ENCODE results near the gene OR10A5. TPM values are rescaled to one million over a fixed set of nuclear protein-coding genes. Genes with fewer than 3 reads are reported as not detected.
"Not testable (repeated sequence)": the region's sequence is repeated elsewhere in the genome, so short reads cannot be mapped to it uniquely, and the experiment has no call there.

The OR10A5 gene
- total RNA-seq, 5 donors from 2014 or later (not counting 1 experiment from before 2014, with no cell fraction given), result not detected

DNA sequence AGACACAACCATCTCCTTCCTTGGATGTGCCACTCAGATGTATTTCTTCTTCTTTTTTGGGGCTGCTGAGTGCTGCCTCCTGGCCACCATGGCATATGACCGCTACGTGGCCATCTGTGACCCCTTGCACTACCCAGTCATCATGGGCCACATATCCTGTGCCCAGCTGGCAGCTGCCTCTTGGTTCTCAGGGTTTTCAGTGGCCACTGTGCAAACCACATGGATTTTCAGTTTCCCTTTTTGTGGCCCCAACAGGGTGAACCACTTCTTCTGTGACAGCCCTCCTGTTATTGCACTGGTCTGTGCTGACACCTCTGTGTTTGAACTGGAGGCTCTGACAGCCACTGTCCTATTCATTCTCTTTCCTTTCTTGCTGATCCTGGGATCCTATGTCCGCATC lies 31.4 kb downstream of the OR10A5 start:
- DNase-seq, result no peak
- no peaks in the 10 kb centered on the region for H3K4me1 ChIP-seq (ENCODE audit: control insufficient read depth in 1 of 2, extremely low read depth in 1 of 2, insufficient read depth in 2 of 2, low read length in 2 of 2)
- peaks cover 3 to 13% of the 10 kb centered on the region in 2 donors for H3K27me3 Mint-ChIP-seq
- ChIA-PET POLR2A (no interaction called here), CTCF (no interaction called here)
- H3K36me3 ChIP-seq (ENCODE audit: control insufficient read depth in 2 of 2, extremely low read depth in 1 of 2, insufficient read depth in 1 of 2, low read length in 1 of 2), result no peaks in the 10 kb centered on the region
- ATAC-seq (replicated peaks in 1 of 4), result no peak
- H3K36me3 Mint-ChIP-seq, result no peaks in the 10 kb centered on the region
- peaks cover 0 to 9% of the 10 kb centered on the region in 2 experiments for H3K27me3 ChIP-seq (replicated peaks in 1 of 2; ENCODE audit: control insufficient read depth in 2 of 2, extremely low read depth in 1 of 2, insufficient read depth in 2 of 2, low read length in 1 of 2)
- no peak overlapping the region for H3K27ac Mint-ChIP-seq
- 85% methylated on average over 3 of the region's 3 CpGs for WGBS (ENCODE audit: insufficient coverage)
- H3K9me3 ChIP-seq, result no peaks in the 10 kb centered on the region
- H3K4me1 Mint-ChIP-seq, result no peaks in the 10 kb centered on the region
- H3K4me3 Mint-ChIP-seq, result no peak overlapping the region
- no peak overlapping the region for H3K4me3 ChIP-seq (ENCODE audit: control insufficient read depth in 1 of 2, extremely low read depth in 1 of 2, low read length in 1 of 2)
- H3K27ac ChIP-seq (ENCODE audit: low read length), result no peak overlapping the region
- H3K9me3 Mint-ChIP-seq, result no peaks in the 10 kb centered on the region

- Mint-ChIP-seq H3K27me3 (peaks cover 4 to 11% of the 10 kb centered on the region in 2 donors), H3K9me3 (no peaks in the 10 kb centered on the region), H3K27ac (no peak overlapping the region), H3K4me3 (no peak overlapping the region), H3K36me3 (no peaks in the 10 kb centered on the region), H3K4me1 (no peaks in the 10 kb centered on the region)
- H3K9me3 ChIP-seq, result no peaks in the 10 kb centered on the region
- H3K4me1 ChIP-seq (ENCODE audit: control insufficient read depth in 1 of 2, extremely low read depth in 1 of 2, insufficient read depth in 2 of 2, low read length in 2 of 2), result no peaks in the 10 kb centered on the region
- DNase-seq (no peak), ATAC-seq (replicated peaks in 1 of 4) (no peak)
- H3K4me3 ChIP-seq (ENCODE audit: control insufficient read depth in 1 of 2, extremely low read depth in 1 of 2, low read length in 1 of 2), result no peak overlapping the region
- no peaks in the 10 kb centered on the region for H3K27me3 ChIP-seq (replicated peaks in 1 of 2; ENCODE audit: control insufficient read depth in 2 of 2, extremely low read depth in 1 of 2, insufficient read depth in 2 of 2, low read length in 1 of 2)
- no peaks in the 10 kb centered on the region for H3K36me3 ChIP-seq (ENCODE audit: control insufficient read depth in 2 of 2, extremely low read depth in 1 of 2, insufficient read depth in 1 of 2, low read length in 1 of 2)
- no peak overlapping the region for H3K27ac ChIP-seq (ENCODE audit: low read length)
- ChIA-PET CTCF (no interaction called here), POLR2A (no interaction called here)
Observed at GRCh38 chr11:6882751-6883150, 37.3 kb downstream of the OR10A5 start.

DNA sequence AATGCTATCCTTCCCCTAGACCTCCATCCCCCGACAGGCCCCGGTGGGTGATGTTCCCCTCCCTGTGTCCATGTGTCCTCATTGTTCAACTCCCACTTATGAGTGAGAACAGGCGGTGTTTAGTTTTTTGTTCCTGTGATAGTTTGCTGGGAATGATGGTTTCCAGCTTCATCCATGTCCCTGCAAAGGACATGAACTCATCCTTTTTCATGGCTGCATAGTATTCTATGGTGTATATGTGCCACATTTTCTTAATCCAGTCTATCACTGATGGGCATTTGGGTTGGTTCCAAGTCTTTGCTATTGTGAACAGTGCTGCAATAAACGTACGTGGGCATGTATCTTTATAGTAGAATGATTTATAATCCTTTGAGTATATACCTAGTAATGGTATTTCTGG lies 42.2 kb downstream of the OR10A5 start:
- POLR2A ChIA-PET; H3K4me3 ChIP-seq (ENCODE audit: control insufficient read depth in 1 of 2, extremely low read depth in 1 of 2, low read length in 1 of 2); H3K9me3 Mint-ChIP-seq; H3K27ac Mint-ChIP-seq; H3K4me3 Mint-ChIP-seq; H3K36me3 ChIP-seq (ENCODE audit: control insufficient read depth in 2 of 2, extremely low read depth in 1 of 2, insufficient read depth in 1 of 2, low read length in 1 of 2); H3K36me3 Mint-ChIP-seq; H3K27me3 ChIP-seq (replicated peaks in 1 of 2; ENCODE audit: control insufficient read depth in 2 of 2, extremely low read depth in 1 of 2, insufficient read depth in 2 of 2, low read length in 1 of 2); DNase-seq; H3K4me1 ChIP-seq (ENCODE audit: control insufficient read depth in 1 of 2, extremely low read depth in 1 of 2, insufficient read depth in 2 of 2, low read length in 2 of 2); H3K9me3 ChIP-seq; ATAC-seq (replicated peaks in 1 of 4); H3K4me1 Mint-ChIP-seq; CTCF ChIA-PET; H3K27ac ChIP-seq (ENCODE audit: low read length): not testable (repeated sequence)
- no CpG with 5 or more reads among the region's 5 CpGs for WGBS (ENCODE audit: insufficient coverage)
- peaks cover 14 to 18% of the 10 kb centered on the region in 2 donors for H3K27me3 Mint-ChIP-seq

GRCh38 chr11:6888830-6889229 lies 43.3 kb downstream of the OR10A5 start:
- H3K9me3 ChIP-seq, result peaks cover 3% of the 10 kb centered on the region
- H3K4me1 Mint-ChIP-seq, result no peaks in the 10 kb centered on the region
- ChIA-PET CTCF (no interaction called here), POLR2A (no interaction called here)
- H3K36me3 ChIP-seq (ENCODE audit: control insufficient read depth in 2 of 2, extremely low read depth in 1 of 2, insufficient read depth in 1 of 2, low read length in 1 of 2), result no peaks in the 10 kb centered on the region
- H3K27ac Mint-ChIP-seq, result no peak overlapping the region
- H3K9me3 Mint-ChIP-seq, result no peaks in the 10 kb centered on the region
- H3K27me3 Mint-ChIP-seq, result peaks cover 10 to 14% of the 10 kb centered on the region in 2 donors
- H3K4me3 ChIP-seq (ENCODE audit: control insufficient read depth in 1 of 2, extremely low read depth in 1 of 2, low read length in 1 of 2), result no peak overlapping the region
- 100% methylated on average over 2 of the region's 4 CpGs for WGBS (ENCODE audit: insufficient coverage)
- ATAC-seq (replicated peaks in 1 of 4) (no peak), DNase-seq (no peak)
- no peaks in the 10 kb centered on the region for H3K27me3 ChIP-seq (replicated peaks in 1 of 2; ENCODE audit: control insufficient read depth in 2 of 2, extremely low read depth in 1 of 2, insufficient read depth in 2 of 2, low read length in 1 of 2)
- H3K4me1 ChIP-seq (ENCODE audit: control insufficient read depth in 1 of 2, extremely low read depth in 1 of 2, insufficient read depth in 2 of 2, low read length in 2 of 2), result no peaks in the 10 kb centered on the region
- no peak overlapping the region for H3K4me3 Mint-ChIP-seq
- H3K27ac ChIP-seq (ENCODE audit: low read length), result no peak overlapping the region
- no peaks in the 10 kb centered on the region for H3K36me3 Mint-ChIP-seq

GRCh38 chr11:6889835-6890234 lies 44.4 kb downstream of the OR10A5 start:
- ChIA-PET POLR2A (interaction anchor here in 1 of 2 donors (0.6 kb wide), 1 partner anchor 68 kb away, joined by 3 read pairs; no protein-coding TSS in a partner anchor), CTCF (interaction anchor here in 1 of 2 donors (0.5 kb wide), 1 partner anchor 141 kb away, joined by 5 read pairs; no protein-coding TSS in a partner anchor)
- no peak overlapping the region for H3K27ac Mint-ChIP-seq
- no peak overlapping the region for H3K4me3 Mint-ChIP-seq
- no peaks in the 10 kb centered on the region for H3K9me3 Mint-ChIP-seq
- Histone ChIP-seq H3K36me3 (ENCODE audit: control insufficient read depth in 2 of 2, extremely low read depth in 1 of 2, insufficient read depth in 1 of 2, low read length in 1 of 2) (no peaks in the 10 kb centered on the region), H3K27ac (ENCODE audit: low read length) (no peak overlapping the region), H3K9me3 (peaks cover 3% of the 10 kb centered on the region), H3K4me1 (ENCODE audit: control insufficient read depth in 1 of 2, extremely low read depth in 1 of 2, insufficient read depth in 2 of 2, low read length in 2 of 2) (no peaks in the 10 kb centered on the region), H3K4me3 (ENCODE audit: control insufficient read depth in 1 of 2, extremely low read depth in 1 of 2, low read length in 1 of 2) (no peak overlapping the region), H3K27me3 (replicated peaks in 1 of 2; ENCODE audit: control insufficient read depth in 2 of 2, extremely low read depth in 1 of 2, insufficient read depth in 2 of 2, low read length in 1 of 2) (no peaks in the 10 kb centered on the region)
- H3K4me1 Mint-ChIP-seq, result no peaks in the 10 kb centered on the region
- ATAC-seq (replicated peaks in 1 of 4), result no peak
- H3K27me3 Mint-ChIP-seq, result peaks cover 10 to 13% of the 10 kb centered on the region in 2 donors
- DNase-seq, result no peak
- H3K36me3 Mint-ChIP-seq, result no peaks in the 10 kb centered on the region
- WGBS (ENCODE audit: insufficient coverage), result no CpG with 5 or more reads among the region's 1 CpG

DNA sequence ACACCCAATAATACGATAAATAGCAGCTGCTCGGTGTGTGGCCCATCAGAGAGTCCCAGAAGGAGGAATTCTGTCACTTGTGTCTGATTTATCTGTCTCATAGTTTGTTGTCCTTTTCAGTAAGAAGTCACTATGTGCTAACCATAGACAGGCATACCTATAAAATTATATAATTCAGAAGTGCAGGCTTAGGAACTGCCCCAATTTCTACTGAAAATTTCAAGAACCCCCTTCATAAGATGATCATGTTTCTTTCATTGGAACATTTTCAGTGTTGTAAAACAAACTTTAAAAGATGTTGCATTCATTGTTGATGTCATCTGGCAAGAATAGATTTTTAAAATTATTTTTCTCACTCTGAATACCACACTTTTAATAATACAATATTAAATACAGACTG lies 46.9 kb downstream of the OR10A5 start, which contains the start of gene OR2D2:
OR2D2 (minus strand) TSS at position 101 of the 400 bp plus-strand sequence; CDS start at position 101, 0 bp downstream.
- H3K27me3 ChIP-seq (replicated peaks in 1 of 2; ENCODE audit: control insufficient read depth in 2 of 2, extremely low read depth in 1 of 2, insufficient read depth in 2 of 2, low read length in 1 of 2), result no peaks in the 10 kb centered on the region
- CTCF ChIA-PET, result no interaction called here
- Mint-ChIP-seq H3K36me3 (no peaks in the 10 kb centered on the region), H3K4me3 (no peak within 1 kb of the TSS), H3K9me3 (no peaks in the 10 kb centered on the region), H3K27ac (no peak within 1 kb of the TSS), H3K4me1 (no peaks in the 10 kb centered on the region), H3K27me3 (peaks cover 13 to 14% of the 10 kb centered on the region in 2 donors)
- ATAC-seq (replicated peaks in 1 of 4) (no peak), DNase-seq (no peak)
- no peaks in the 10 kb centered on the region for H3K4me1 ChIP-seq (ENCODE audit: control insufficient read depth in 1 of 2, extremely low read depth in 1 of 2, insufficient read depth in 2 of 2, low read length in 2 of 2)
- no peak within 1 kb of the TSS for H3K27ac ChIP-seq (ENCODE audit: low read length)
- H3K36me3 ChIP-seq (ENCODE audit: control insufficient read depth in 2 of 2, extremely low read depth in 1 of 2, insufficient read depth in 1 of 2, low read length in 1 of 2), result no peaks in the 10 kb centered on the region
- POLR2A ChIA-PET, result no interaction called here
- peaks cover 3% of the 10 kb centered on the region for H3K9me3 ChIP-seq
- H3K4me3 ChIP-seq (ENCODE audit: control insufficient read depth in 1 of 2, extremely low read depth in 1 of 2, low read length in 1 of 2), result no peak within 1 kb of the TSS
- 100% methylated on average over 1 of the region's 2 CpGs for WGBS (ENCODE audit: insufficient coverage)

DNA sequence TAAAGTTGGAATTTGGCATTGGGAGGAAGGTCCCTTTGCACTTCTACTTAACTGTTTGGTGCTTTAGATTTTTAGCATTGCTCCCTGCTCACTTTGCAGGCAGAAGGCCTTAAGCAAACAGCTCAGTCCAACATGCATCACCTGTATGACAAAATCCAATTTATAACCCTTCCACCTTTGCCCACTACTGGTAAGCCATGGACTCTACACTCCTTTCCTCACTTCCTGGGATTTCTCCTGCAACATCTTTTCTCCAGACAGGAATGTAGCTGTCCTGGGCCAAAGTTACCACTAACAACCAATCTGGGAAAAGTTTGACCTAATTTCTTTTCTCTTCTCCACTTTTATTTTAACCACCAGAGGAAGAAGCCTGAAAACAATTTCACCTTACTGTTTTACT lies 48.6 kb downstream of the OR10A5 start:
- ATAC-seq (replicated peaks in 1 of 4), result no peak
- no peak overlapping the region for H3K27ac ChIP-seq (ENCODE audit: low read length)
- no peaks in the 10 kb centered on the region for H3K9me3 Mint-ChIP-seq
- no peaks in the 10 kb centered on the region for H3K9me3 ChIP-seq
- no peak overlapping the region for H3K4me3 ChIP-seq (ENCODE audit: control insufficient read depth in 1 of 2, extremely low read depth in 1 of 2, low read length in 1 of 2)
- H3K36me3 Mint-ChIP-seq, result no peaks in the 10 kb centered on the region
- no peak overlapping the region for H3K27ac Mint-ChIP-seq
- POLR2A ChIA-PET, result no interaction called here
- CTCF ChIA-PET, result no interaction called here
- no peaks in the 10 kb centered on the region for H3K27me3 ChIP-seq (replicated peaks in 1 of 2; ENCODE audit: control insufficient read depth in 2 of 2, extremely low read depth in 1 of 2, insufficient read depth in 2 of 2, low read length in 1 of 2)
- H3K27me3 Mint-ChIP-seq, result peaks cover 19 to 23% of the 10 kb centered on the region in 2 donors
- no peaks in the 10 kb centered on the region for H3K4me1 Mint-ChIP-seq
- H3K36me3 ChIP-seq (ENCODE audit: control insufficient read depth in 2 of 2, extremely low read depth in 1 of 2, insufficient read depth in 1 of 2, low read length in 1 of 2), result no peaks in the 10 kb centered on the region
- H3K4me3 Mint-ChIP-seq, result no peak overlapping the region
- DNase-seq, result no peak
- no peaks in the 10 kb centered on the region for H3K4me1 ChIP-seq (ENCODE audit: control insufficient read depth in 1 of 2, extremely low read depth in 1 of 2, insufficient read depth in 2 of 2, low read length in 2 of 2)

Measured in T-cell (primary cell).